Measurements from ENCODE around the gene CD81. TPM values are rescaled to one million over a fixed set of nuclear protein-coding genes. Genes with fewer than 3 reads are reported as not detected.

CD81 gene
- total RNA-seq, 1 experiment from 2014 or later: 296 TPM

DNA sequence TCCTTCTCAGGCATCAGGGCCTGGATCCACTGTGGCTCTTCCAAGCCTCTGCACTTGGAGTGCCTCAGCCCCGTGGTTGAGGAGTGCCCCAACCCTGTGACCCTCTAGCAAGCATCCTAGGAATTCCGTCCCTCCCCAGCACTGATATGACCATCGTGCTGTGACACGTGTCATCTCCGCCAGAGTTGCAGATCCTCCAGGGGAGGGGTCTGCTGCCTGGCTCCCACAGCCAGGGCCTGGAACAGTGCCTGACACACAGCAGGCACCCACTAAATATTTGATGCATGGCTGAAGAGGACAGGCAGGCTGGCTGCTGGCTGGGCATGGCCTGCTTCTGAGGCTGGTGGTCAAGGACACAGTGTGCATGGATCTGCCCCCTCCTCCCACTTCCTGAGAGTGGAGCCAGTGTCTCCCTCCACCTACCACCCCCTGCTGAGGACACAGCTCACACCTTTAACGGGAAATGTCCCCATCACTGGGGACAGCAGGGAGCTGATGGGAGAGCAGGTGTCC is 1.7 kb upstream of the CD81 start:
- no peaks in the 10 kb centered on the region for H3K27me3 ChIP-seq (ENCODE audit: insufficient read depth, low read length)
- RAD21 ChIA-PET (ENCODE audit: low non-redundant PET in 1 of 2, low total read pairs in 2 of 2, uncharacterized antibody in 2 of 2, unreplicated experiment in 2 of 2): no interaction called here
- H3K9ac ChIP-seq (ENCODE audit: low read length): no peak overlapping the region
- H3K9me3 ChIP-seq (ENCODE audit: control insufficient read depth in 1 of 2, insufficient read depth in 1 of 2, low read depth in 1 of 2, low read length in 2 of 2): no peaks in the 10 kb centered on the region
- H3K4me1 ChIP-seq (ENCODE audit: control insufficient read depth in 1 of 2, insufficient read depth in 2 of 2, low read length in 2 of 2): peaks cover 7 to 24% of the 10 kb centered on the region in 2 experiments
- no peak for DNase-seq (ENCODE audit: low read depth, low spot score)
- intact Hi-C loops (cut with micrococcal nuclease): no loop called here
- H2AFZ ChIP-seq (ENCODE audit: low read depth, low read length, poor library complexity, severe bottlenecking): no peak overlapping the region
- H3K4me2 ChIP-seq (ENCODE audit: low read length): no peak overlapping the region
- POLR2A ChIA-PET: interaction anchor here (1.0 kb wide), 1 partner anchor 25 kb away, joined by 4 read pairs; the partner anchor contains the start of gene TSSC4
- peaks cover 0 to 10% of the 10 kb centered on the region in 2 experiments; a peak in 1 of 4 replicates for H3K36me3 ChIP-seq (ENCODE audit: control insufficient read depth in 1 of 2, insufficient read depth in 2 of 2, low read length in 2 of 2)
- H4K20me1 ChIP-seq (ENCODE audit: insufficient read depth): peaks cover 8% of the 10 kb centered on the region; the same call in 1 of the 2 replicates
- no peak overlapping the region for H3K27ac ChIP-seq (ENCODE audit: low read depth, low read length)
- CTCF ChIA-PET: interaction anchor here (0.6 to 1.6 kb wide), 2 partner anchors 25 to 70 kb away, joined by 4 read pairs; partner anchors contain the start of gene TSSC4
- ATAC-seq: no peak
- H3K9me2 ChIP-seq (ENCODE audit: insufficient read depth): no peaks in the 10 kb centered on the region
- H3K4me3 ChIP-seq (replicated peaks in 1 of 2; ENCODE audit: low read depth in 1 of 2, low read length in 2 of 2): no peak overlapping the region
- BruUV-seq (replicated peaks): no TSS peak
- H3K79me2 ChIP-seq (ENCODE audit: insufficient read depth, low read length): peaks cover 30% of the 10 kb centered on the region
- TF ChIP-seq, protein P1, sequence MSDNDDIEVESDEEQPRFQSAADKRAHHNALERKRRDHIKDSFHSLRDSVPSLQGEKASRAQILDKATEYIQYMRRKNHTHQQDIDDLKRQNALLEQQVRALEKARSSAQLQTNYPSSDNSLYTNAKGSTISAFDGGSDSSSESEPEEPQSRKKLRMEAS (IDR thresholded peaks at IDR 0.05): no peak
- TF ChIP-seq, protein P2, sequence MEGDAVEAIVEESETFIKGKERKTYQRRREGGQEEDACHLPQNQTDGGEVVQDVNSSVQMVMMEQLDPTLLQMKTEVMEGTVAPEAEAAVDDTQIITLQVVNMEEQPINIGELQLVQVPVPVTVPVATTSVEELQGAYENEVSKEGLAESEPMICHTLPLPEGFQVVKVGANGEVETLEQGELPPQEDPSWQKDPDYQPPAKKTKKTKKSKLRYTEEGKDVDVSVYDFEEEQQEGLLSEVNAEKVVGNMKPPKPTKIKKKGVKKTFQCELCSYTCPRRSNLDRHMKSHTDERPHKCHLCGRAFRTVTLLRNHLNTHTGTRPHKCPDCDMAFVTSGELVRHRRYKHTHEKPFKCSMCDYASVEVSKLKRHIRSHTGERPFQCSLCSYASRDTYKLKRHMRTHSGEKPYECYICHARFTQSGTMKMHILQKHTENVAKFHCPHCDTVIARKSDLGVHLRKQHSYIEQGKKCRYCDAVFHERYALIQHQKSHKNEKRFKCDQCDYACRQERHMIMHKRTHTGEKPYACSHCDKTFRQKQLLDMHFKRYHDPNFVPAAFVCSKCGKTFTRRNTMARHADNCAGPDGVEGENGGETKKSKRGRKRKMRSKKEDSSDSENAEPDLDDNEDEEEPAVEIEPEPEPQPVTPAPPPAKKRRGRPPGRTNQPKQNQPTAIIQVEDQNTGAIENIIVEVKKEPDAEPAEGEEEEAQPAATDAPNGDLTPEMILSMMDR (IDR thresholded peaks at IDR 0.05 in 2 of 3, conservative IDR thresholded peaks at IDR 0.05 in 1 of 3; ENCODE audit: borderline replicate concordance in 1 of 3, insufficient read depth in 1 of 3, low read depth in 2 of 3, low read length in 2 of 3): 0 out of 6 replicates have a peak, but pooled peaks of 1 of the 3 experiments have one; percentile 2

DNA sequence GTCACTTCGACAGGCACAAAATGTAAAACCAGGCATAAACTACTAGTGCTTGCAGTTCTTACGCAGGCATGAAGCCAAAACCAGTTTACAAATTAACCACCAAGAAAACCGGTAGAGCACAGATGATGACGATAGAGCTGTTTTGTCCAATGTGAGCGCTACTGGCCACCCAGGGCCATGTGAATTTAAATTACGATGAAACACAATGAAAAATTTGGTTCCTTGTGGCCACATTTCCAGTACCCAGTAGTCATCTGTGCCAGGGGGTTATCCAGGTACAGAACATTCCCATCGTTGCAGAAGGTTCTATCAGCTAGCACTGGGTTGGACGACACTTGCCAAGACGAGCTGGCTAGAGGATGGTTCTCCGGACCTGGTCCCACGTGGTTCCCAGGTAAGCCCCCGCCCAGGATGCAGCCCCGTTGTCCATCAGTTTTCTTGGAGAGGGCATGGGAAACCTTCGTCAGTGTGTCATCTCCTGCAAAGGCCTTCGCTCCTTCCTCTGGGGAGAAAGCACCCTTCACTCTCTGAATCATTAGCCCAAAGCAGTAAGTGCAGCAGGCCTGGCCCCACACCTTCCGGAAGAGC is 1.1 kb upstream of the CD81 start:
- Histone ChIP-seq H2AFZ (ENCODE audit: low read depth, low read length, poor library complexity, severe bottlenecking) (no peak overlapping the region), H3K4me1 (ENCODE audit: control insufficient read depth in 1 of 2, insufficient read depth in 2 of 2, low read length in 2 of 2) (peaks cover 7 to 30% of the 10 kb centered on the region in 2 experiments), H3K9me2 (ENCODE audit: insufficient read depth) (no peaks in the 10 kb centered on the region), H3K4me3 (replicated peaks in 1 of 2; ENCODE audit: low read depth in 1 of 2, low read length in 2 of 2) (no peak overlapping the region), H3K9me3 (ENCODE audit: control insufficient read depth in 1 of 2, insufficient read depth in 1 of 2, low read depth in 1 of 2, low read length in 2 of 2) (no peaks in the 10 kb centered on the region), H3K27me3 (ENCODE audit: insufficient read depth, low read length) (no peaks in the 10 kb centered on the region), H3K79me2 (ENCODE audit: insufficient read depth, low read length) (peaks cover 36% of the 10 kb centered on the region), H3K4me2 (ENCODE audit: low read length) (no peak overlapping the region), H3K9ac (ENCODE audit: low read length) (no peak overlapping the region), H3K27ac (ENCODE audit: low read depth, low read length) (no peak overlapping the region), H3K36me3 (ENCODE audit: control insufficient read depth in 1 of 2, insufficient read depth in 2 of 2, low read length in 2 of 2) (peaks cover 0 to 14% of the 10 kb centered on the region in 2 experiments; a peak in 1 of 4 replicates), H4K20me1 (ENCODE audit: insufficient read depth) (peaks cover 8% of the 10 kb centered on the region; the same call in 1 of the 2 replicates)
- CTCF ChIA-PET: interaction anchor here (0.6 to 1.6 kb wide), 2 partner anchors 25 to 71 kb away, joined by 4 read pairs; partner anchors contain the start of gene TSSC4
- POLR2A ChIA-PET: interaction anchor here (1.0 kb wide), 1 partner anchor 24 kb away, joined by 4 read pairs; the partner anchor contains the start of gene TSSC4
- RAD21 ChIA-PET (ENCODE audit: low non-redundant PET in 1 of 2, low total read pairs in 2 of 2, uncharacterized antibody in 2 of 2, unreplicated experiment in 2 of 2): no interaction called here
- DNase-seq (ENCODE audit: low read depth, low spot score): no peak
- BruUV-seq (replicated peaks): no TSS peak
- no peak for ATAC-seq
- intact Hi-C loops (cut with micrococcal nuclease): no loop called here
- TF ChIP-seq SRF (IDR thresholded peaks at IDR 0.05; ENCODE audit: low read depth) (no peak), TCF7L2 (IDR thresholded peaks at IDR 0.05; ENCODE audit: borderline replicate concordance, extremely low read depth, insufficient read depth, insufficient read length) (no peak), SP1 (IDR thresholded peaks at IDR 0.05; ENCODE audit: low read depth) (no peak), JUND (IDR thresholded peaks at IDR 0.05) (no peak), YY1 (IDR thresholded peaks at IDR 0.05; ENCODE audit: extremely low read depth, insufficient replicate concordance, low read depth, low read length) (no peak), FOSL1 (IDR thresholded peaks at IDR 0.05; ENCODE audit: low read depth) (no peak), EGR1 (IDR thresholded peaks at IDR 0.05; ENCODE audit: low read depth) (no peak), POLR2AphosphoS5 (IDR thresholded peaks at IDR 0.05; ENCODE audit: low read depth, low read length) (no peak), ZFX (IDR thresholded peaks at IDR 0.05) (no peak), CBX3 (IDR thresholded peaks at IDR 0.05; ENCODE audit: low read depth) (no peak), EZH2phosphoT487 (IDR thresholded peaks at IDR 0.05; ENCODE audit: borderline replicate concordance) (no peak), SIN3A (IDR thresholded peaks at IDR 0.05; ENCODE audit: low read depth) (no peak)
- TF ChIP-seq, protein P1 (IDR thresholded peaks at IDR 0.05): no peak
- TF ChIP-seq, protein P3, sequence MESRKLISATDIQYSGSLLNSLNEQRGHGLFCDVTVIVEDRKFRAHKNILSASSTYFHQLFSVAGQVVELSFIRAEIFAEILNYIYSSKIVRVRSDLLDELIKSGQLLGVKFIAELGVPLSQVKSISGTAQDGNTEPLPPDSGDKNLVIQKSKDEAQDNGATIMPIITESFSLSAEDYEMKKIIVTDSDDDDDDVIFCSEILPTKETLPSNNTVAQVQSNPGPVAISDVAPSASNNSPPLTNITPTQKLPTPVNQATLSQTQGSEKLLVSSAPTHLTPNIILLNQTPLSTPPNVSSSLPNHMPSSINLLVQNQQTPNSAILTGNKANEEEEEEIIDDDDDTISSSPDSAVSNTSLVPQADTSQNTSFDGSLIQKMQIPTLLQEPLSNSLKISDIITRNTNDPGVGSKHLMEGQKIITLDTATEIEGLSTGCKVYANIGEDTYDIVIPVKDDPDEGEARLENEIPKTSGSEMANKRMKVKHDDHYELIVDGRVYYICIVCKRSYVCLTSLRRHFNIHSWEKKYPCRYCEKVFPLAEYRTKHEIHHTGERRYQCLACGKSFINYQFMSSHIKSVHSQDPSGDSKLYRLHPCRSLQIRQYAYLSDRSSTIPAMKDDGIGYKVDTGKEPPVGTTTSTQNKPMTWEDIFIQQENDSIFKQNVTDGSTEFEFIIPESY (IDR thresholded peaks at IDR 0.05; ENCODE audit: extremely low read depth, insufficient replicate concordance, low read length): no peak

Measured in HCT116 (cell line).